HG03139 (cell line): ENCODE measurements around the gene DDX10.
"Not testable (repeated sequence)": the region's sequence is repeated elsewhere in the genome, so short reads cannot be mapped to it uniquely, and the experiment has no call there.

ENCODE experiments used
- ATAC-seq: cut with Tn5 transposase; IDR thresholded peaks from one replicate; pipeline ENCODE4 v1.9.1; 2021; ENCODE audit not compliant: unreplicated experiment

Gene DDX10

DNA sequence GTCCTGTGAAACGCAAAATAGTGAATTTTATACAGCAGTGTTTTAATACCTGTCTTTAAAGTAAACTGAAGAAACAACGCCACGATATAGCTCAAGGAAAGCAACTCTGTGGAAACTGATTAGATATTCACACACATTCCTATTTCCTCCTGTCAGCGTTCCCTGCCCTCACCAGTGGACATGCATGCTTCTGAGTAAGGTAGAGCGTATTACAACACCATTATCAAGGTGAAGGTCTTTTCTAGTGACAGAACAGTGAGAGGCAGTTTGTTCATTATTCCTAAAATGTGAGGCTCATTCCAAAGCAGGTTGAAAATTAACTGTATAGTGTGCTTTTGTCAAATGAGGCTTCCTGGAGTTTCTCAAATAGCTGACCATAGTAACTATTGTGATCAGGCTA lies 153.1 kb downstream of the DDX10 start:
- no peak for ATAC-seq

- no peak for ATAC-seq
Measured at GRCh38 chr11:108818971-108819370, 154.1 kb downstream of the DDX10 start.

GRCh38 chr11:108819957-108820356 lies 155.1 kb downstream of the DDX10 start:
- ATAC-seq = no peak

DNA sequence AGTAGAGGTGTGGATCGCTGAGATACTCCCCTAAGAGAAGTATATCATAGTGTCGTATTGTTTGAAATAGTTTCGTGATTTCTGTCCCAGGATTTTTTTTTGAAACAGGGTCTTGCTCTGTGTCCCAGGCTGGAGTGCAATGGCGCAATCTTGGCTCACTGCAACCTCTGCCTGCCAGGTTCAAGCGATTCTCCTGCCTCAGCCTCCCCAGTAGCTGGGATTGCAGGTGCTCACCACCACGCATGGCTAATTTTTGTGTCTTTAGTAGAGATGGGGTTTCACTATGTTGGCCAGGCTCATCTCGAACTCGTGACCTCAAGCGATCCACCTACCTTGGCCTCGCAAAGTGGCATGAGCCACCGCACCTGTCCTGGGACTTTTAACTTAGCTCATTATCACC lies 159.1 kb downstream of the DDX10 start:
- not testable (repeated sequence) for ATAC-seq

DNA sequence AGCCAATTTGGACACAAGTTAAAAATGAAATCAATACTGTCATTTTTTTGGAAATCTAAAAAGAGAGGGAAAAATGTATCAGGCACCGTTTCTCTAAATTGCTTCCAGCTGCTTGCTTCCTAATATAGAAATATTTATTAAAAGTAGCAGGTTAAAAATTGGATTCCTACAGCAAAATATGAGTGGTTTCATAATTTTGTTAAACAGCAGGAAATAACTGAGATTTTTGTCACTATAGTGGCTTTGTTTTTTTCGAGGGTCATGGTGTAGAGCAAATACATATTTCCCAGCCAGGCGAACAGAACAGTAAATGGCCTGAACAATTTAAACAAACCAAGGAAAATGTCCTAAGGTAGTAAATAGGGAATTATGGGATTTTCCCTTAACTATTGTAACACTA lies 159.7 kb downstream of the DDX10 start:
- ATAC-seq = no peak

- ATAC-seq = no peak
Measured at GRCh38 chr11:108825381-108825780, 160.5 kb downstream of the DDX10 start.

- no peak for ATAC-seq
Measured at GRCh38 chr11:108826136-108826535, 161.3 kb downstream of the DDX10 start.

DNA sequence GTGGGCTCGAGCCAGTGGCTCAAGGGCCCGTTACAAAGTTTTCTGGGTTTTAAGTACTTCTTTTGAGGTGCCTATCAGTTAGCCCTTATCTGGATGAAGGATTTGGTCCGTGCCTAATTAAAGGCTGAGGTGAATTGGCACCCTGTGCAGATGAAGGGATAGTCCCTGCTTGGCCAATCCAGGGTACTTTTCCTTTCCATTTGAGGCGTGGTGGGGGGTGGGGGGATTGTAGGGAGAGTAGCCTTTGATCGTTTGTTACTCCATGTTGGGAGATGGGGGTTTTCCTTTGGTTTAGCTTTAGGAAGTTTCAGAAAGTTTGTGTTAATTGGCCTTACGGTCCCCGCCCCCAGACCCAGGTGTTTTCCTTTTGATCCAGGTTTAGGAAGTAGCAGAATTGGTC lies 170.8 kb downstream of the DDX10 start:
- no peak for ATAC-seq

DNA sequence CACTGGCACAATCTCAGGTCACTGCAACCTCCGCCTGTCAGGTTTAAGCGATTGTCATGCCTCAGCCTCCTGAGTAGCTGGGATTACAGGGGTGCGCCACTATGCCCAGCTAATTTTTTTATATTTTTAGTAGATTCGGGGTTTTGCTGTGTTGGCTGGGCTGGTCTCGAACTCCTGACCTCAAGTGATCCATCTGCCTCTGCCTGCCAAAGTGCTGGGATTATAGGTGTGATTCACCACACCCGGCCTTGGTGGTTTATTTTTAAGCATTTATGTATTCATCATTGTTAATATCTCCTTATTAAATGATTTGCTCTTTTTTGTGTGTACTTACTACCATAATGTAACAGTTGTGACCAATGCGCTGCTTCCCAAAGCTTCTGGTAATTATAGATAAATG lies 171.7 kb downstream of the DDX10 start:
- no peak for ATAC-seq

DNA sequence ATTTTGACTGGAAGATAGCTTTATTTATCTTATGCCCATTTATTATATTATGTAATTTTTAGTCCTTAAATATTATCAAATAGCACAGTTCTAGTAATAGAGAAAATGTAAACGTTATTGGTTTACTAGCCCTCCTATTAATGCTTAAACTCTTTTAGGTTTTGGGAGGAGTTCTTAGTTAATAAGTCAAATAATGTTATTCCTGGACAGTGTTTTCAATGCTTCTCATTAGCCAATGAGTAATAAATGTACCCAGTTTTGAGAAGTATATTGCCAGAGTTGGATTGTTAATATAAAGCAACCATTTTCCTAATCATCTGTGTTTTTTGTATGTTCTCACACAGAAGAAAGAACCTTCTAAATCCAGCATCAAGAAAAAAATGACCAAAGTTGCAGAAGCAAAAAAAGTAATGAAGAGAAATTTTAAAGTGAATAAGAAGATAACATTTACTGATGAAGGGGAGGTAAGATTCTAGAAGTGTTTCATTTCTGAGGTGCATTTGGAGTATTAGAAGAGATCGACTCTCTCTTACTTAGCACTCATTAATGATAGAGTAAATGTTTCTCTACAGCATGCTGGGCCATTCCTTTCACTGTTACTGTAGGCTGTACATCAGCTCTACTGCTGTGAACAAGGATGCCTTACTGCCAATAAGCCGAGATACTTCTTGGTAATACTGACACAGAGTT lies 173.4 kb downstream of the DDX10 start:
- peak; percentile 41 for ATAC-seq

- ATAC-seq = peak; percentile 33
Measured at GRCh38 chr11:108838792-108839105, 173.9 kb downstream of the DDX10 start.

GRCh38 chr11:108846009-108846408 lies 181.1 kb downstream of the DDX10 start:
- ATAC-seq = no peak

DNA sequence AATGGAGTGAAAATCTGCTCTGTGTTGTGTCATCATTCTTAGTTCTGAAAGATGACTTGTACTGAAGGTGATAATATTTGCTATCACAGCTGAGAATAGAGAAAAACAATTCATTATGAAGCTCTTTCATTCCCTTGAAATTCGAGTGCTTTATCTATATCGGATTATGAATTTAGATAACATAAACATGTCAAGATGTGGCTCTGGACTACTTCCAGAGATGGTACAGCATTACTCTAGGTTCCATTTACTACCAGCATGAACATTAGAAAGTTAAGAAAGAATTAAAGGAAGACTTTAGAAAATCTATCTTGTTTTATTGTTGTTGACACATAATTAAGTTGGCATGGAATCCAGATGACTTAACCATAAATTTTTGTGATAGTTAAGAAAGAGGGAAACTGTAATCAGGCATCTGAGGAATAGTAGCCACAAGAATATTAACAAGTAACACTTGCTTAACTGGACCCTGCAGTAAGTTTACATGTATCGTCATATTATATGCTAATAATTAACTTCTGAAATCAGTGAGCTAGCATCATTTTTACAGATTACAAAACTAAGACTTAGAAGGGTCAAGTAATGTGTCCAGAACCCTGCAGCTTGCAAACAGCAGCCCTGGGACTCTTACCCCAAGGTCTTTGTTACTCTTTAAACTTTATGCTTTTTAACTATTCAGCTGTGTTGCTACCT lies 182.6 kb downstream of the DDX10 start:
- no peak for ATAC-seq

DNA sequence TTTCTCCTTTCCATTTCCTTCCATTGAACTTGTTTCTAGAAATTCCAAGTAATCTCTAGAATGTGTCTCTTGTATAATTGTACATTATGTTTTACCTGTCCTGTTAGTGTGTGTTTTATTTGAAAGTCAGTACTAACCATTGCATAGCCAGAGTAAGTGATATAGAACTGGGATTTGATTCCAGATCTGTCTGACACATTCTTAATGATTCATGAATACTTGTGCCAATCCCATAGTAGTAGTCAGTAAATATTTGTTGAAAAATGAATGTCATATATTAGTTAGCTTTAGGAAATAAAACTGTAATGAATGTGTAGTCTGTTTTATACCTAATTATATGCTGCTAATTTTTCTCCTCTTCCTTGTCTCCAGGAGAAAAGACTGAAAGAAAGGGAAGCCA lies 186.9 kb downstream of the DDX10 start:
- ATAC-seq = no peak

DNA sequence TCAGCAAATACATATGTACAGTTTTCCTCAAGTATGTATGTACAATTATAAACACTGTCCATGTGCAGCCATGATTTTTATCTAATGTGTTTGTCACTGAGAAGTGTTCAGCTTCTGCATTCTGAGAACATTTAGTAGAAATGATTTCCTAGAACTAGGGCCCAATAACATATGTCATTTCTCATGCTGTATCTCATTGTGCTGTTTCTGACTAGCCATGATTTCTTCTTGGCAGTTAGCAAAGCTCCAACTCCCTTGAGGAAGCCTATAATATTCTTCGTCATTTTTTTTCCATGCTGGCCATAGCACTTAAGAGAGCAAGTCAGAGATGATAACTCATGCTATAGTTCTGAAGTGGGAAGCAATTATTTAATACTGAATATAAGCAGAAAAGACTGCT lies 187.8 kb downstream of the DDX10 start:
- ATAC-seq = no peak

GRCh38 chr11:108853151-108853550 lies 188.3 kb downstream of the DDX10 start:
- ATAC-seq = no peak

DNA sequence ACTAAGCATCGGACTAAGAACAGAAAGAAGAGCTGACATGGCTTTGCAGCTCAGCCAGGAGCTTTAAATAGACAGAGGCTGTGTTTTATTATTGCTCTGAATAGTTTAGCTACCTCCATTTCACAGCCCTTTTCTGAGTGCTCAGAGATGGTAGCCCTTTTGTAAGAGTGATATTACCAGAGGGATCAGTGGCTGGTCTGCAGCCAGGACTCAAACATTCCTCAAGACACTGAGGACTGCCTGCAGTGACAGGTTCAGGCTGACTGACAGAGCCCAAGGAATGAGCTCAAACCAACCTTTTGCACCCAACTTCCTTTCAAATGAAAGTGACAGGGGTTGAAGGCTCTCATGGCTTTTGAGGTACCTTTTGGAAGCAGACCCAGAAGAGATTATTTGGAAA lies 189.0 kb downstream of the DDX10 start:
- ATAC-seq = peak; percentile 28

- ATAC-seq = peak; percentile 97
Measured at GRCh38 chr11:108854346-108854745, 189.5 kb downstream of the DDX10 start.

- ATAC-seq = no peak
Measured at GRCh38 chr11:108857382-108857781, 192.5 kb downstream of the DDX10 start.

- no peak for ATAC-seq
Measured at GRCh38 chr11:108858622-108859021, 193.8 kb downstream of the DDX10 start.

GRCh38 chr11:108859510-108859909 lies 194.6 kb downstream of the DDX10 start:
- ATAC-seq = no peak

DNA sequence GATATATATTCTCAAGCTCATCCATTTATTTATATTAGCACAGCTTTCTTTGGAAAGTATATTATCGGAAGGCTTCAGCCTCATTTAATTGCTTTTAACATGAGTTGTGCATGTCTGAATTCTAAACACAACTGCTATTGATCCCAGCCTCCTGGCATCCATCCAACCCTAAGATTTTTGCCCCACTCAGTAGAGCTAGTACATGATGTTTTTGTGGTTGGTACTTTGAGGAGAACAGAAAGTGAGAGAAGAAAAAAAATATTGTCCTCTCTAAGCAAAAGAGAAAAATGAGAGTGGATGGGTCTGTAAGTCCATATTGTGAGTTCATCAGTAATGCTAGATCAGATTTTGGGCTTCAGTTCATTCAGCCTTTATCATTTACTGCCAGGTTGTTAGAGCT lies 198.7 kb downstream of the DDX10 start:
- no peak for ATAC-seq

GRCh38 chr11:108865406-108865805 lies 200.5 kb downstream of the DDX10 start:
- no peak for ATAC-seq
